Adipose tissue (tissue), 3 donors: ENCODE data around the gene TCHHL1. TPM values are rescaled to one million over a fixed set of nuclear protein-coding genes. Genes with fewer than 3 reads are reported as not detected.

ENCODE experiments used
- H3K27ac ChIP-seq: one replicate; pipeline ENCODE4 v1.5.1; 2013; ENCODE audit warnings: low read depth, low read length
- WGBS, 3 donors: extraction: QIAGEN DNeasy Blood & Tissue Kit; methylation state at CpG; one replicate each; pipeline ENCODE4 v1.1.7; 2013; 5-methylcytosine and 5-hydroxymethylcytosine counted together
- polyA plus RNA-seq, 3 donors: library from polyadenylated mRNA; stranded (reverse); fragments of 200-250 nt; gene quantifications; one replicate each; pipeline ENCODE4 v1.2.3, GENCODE V29; 2013
- donor health status: healthy with polysubstance abuse.
- donor health status: Bipolar disorder and iron deficiency.
- donor health status: healthy.

Gene TCHHL1
- not detected for polyA plus RNA-seq

DNA sequence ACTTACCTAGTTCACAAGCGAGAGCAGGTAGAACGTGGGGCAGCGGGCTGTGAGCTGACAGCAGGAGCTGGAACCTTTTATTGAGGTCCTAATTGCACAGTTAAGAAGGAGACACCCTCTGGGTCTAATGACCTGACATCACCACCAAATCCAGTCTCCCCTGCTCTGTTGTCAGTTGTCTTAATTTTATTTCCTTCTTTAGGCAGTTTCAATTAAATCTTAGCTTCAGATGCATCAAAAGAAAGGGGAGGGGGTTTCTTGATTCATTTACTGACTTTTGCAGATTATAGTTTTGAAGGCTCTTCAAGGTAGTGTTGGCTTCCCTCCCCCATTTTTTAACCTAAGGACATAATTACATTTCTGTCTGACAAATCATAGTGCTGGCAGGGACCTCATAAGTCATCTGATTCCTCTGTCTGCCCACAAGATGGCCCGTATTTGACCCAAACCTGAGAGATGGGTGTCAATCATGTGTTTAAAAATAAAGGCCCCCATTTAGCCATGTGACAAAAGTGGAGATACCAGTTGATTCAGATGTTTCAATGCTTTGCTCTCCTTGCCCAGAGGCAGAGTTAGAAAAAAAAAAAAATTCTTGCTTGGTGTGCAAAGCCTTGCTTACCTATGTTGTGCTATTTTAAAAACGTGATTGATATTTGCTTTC is at the start of gene TCHHL1:
Gene TCHHL1, minus strand, starts transcription at position 51 of the 661 bp plus-strand sequence. CDS start 921 bp downstream, outside the sequence.
- 59 to 80% (median 65%) methylated on average over 5 of the region's 5 CpGs for WGBS, 3 donors
- H3K27ac ChIP-seq = no peak within 1 kb of the TSS

DNA sequence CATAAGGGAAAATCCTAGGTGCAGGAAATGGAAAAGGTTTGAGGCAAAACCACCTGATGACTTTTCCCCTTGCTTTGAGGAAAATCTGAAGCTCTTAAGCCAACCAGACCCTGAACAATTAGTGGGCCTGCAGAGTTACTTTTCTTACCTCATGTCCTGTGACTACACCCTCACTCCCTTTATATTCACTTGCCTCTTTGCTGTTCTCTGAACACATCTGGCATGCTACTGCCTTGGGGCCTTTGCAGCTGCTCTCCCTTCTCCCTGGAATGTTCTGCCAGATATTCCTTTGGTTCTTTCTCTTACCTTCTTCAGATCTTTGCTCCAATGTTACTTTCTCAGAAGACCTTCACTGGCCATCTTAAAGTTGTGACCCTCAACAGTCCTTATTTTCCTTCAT is 48.4 kb upstream of the TCHHL1 start:
- H3K27ac ChIP-seq = no peak overlapping the region

DNA sequence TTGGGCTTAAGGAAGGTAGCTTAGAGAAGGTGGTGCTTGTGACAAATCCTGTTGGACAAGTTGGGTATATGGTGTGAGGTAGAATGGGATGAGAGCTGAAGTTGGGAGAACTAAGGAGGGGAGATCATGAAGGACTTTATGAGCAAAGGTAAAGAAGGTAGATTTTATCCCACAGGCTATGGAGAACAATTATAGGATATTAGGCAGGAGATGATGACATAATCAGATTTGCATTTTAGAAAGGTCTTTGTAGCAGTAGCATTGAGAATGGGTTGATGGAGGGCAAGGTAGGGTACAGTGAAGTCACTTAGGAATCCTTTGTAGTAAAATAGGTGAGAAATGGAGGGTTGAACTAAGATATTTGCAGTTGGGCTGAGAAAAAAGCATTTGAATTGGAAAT is 41.3 kb upstream of the TCHHL1 start:
- H3K27ac ChIP-seq = no peak overlapping the region

DNA sequence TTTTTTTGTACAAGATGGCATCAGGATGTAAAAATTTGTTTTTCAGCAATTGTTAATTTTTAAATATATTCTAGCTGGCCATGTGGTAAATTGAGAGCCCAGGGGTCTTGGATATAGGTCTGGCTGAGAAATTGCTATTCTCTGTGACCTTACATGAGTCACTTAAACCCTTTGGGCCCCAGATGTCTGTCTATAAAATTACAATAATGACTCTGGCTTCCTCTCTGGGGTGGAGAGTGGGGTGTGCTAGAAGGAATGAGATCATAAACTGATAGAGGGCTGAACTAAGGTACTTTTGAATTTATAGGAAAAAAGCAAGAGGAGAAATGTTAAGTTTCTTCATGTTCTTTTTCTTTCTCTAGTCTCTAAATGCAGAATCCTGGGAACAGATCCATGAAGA is 38.8 kb upstream of the TCHHL1 start:
- H3K27ac ChIP-seq = no peak overlapping the region

DNA sequence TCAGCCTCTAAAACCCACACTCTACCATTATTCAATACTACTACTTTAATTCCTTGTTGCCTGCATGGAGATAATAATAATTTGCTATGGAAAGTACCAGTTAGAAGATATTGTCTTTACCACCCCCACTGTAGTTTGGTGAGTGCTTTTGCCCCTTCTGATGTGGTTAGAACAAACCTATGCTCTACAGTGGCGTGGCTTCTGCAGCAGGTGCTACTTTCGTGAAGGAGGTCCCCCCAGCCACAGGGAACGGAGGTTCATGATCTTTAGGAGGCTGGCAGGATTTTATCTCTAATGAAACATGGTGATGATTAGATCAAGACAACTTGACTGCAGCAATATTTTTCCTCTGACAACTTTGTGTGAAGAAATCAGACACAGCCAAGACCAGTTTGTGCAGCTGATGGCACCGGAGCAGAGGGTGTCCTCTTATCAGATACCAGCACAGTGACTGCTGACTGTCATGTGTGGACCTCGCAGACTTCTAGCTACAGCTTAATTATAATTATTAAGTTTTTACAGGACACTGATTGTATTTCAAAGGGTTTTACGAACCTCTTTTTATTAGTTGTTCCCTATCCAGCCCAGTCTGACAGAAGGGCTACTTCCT is 37.1 kb upstream of the TCHHL1 start:
- WGBS, 3 donors = 67 to 78% (median 68%) methylated on average over 6 of the region's 6 CpGs
- no peak overlapping the region for H3K27ac ChIP-seq

DNA sequence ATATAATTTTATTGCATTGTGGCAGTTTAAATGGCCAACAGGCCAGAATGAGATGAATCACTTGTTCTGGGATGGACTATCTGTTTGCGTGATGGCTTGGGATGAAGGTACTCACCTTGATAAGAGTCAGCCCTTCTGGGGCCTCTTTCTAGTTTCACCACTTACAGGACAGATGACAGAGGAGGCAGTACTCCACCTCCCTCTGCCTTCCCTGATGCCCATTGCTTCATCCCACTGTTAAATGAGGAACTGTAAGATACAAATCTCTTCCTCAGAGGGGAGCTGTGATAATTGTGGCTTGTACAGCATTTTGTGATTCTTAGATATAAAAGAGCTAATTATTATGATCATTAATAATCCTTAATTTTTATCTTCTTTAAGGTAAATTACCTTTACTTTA is 30.1 kb upstream of the TCHHL1 start:
- H3K27ac ChIP-seq = no peak overlapping the region
- 73 to 100% (median 95%) methylated on average over 1 of the region's 1 CpG for WGBS, 3 donors

DNA sequence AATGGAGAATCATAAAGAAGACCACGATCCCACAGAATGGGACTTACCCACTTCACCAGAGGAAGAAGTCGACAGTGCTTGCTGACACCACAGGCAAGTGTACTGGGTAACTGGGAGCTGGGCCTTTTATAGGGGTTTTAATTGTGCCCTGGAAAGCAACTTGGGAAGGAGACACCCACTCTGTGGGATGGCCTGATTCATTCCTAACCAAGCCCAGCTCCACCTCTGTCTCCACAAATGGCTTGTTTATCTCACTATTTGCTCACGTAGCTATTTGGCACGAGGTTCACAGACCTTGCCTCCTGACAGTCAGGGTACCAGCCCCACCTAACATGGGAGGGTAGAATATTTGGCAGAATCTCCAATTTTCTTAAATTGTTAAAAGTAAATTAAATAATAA is 26.5 kb upstream of the TCHHL1 start, which contains the start of gene TCHH:
Gene TCHH, minus strand, starts transcription at position 101 of the 400 bp plus-strand sequence. CDS start 1,364 bp downstream, outside the sequence.
- H3K27ac ChIP-seq = no peak within 1 kb of the TSS
- 45 to 53% (median 50%) methylated on average over 4 of the region's 4 CpGs for WGBS, 3 donors

DNA sequence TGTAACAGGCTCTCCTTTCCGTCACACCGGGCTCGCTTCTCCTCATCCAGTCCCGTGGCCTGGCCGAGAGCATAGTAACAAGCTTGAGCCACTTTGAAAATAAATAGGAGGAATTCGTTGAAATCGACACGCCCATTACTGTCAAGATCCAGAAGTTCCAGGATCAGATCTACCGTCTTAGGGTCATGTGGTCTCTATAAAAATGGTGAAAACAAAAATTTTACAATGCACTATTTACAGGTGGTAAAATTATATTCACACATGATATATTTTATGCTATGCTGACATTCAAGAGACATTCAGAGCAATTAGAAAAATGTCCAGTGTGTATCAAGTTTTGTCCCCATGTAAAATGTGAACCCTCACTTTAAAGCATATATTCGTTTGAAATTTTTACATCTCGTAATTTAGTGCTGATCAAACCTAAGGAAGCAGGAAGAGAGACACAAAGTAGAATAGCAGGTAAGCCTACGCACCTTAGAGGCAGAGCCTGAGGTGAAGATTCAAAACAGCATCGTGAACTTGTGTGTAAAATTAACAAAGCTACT is 24.1 kb upstream of the TCHHL1 start:
- no peak overlapping the region for H3K27ac ChIP-seq
- 21 to 24% (median 22%) methylated on average over 13 of the region's 13 CpGs for WGBS, 3 donors

DNA sequence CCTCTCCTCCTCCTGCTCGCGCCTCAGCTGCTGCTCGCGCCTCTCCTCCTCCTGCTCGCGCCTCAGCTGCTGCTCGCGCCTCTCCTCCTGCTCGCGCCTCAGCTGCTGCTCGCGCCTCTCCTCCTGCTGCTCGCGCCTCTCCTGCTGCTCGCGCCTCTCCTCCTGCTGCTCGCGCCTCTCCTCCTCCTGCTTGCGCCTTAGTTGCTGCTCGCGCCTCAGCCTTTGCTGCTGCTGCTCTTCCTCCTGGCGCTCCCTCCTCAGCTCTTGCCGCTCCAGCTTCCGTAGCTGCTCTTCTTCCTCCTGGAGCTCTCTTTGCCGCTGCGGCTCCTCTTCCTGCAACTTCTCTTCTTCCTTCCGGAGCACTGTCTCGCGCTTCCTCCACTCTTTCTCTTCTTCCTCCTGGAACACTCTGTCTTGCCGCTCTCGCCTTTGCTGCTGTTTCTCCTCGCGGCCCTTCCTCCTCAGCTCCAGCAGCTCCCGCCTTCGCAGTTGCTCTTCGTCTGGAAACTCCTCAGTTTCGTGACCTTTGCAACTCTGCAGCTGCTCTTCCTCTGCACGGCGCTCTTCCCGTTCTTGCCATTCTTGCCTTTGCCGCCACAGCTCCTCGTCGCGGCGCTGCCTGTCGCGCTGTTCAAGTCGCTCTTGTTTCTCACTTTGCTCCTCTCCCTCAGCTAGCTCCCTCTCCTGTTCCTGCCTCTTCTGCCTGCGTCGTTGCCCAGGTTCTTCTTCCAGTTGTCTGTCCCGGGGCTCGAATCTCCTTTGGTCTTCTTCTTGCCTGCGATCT is 23.4 kb upstream of the TCHHL1 start:
- 2 to 3% (median 3%) methylated on average over 45 to 53 of the region's 53 CpGs for WGBS, 3 donors
- no peak overlapping the region for H3K27ac ChIP-seq

DNA sequence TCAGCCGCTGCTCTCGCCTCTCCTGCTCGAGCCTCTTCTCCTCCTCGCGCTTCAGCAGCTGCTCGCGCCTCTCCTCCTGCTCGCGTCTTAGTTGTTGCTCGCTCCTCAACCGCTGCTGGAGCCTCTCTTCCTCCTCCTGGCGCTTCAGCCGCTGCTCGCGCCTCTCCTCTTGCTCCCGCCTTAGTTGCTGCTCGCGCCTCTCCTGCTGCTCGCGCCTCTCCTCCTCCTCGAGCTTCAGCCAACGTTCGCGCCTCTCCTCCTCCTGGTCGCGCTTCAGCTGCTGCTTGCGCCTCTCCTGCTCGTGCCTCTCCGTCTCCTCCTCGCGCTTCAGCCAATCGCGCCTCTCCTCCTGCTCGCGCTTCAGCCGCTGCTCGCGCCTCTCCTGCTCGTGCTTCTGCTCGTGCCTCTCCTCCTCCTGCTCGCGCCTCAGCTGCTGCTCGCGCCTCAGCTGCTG is 22.7 kb upstream of the TCHHL1 start:
- 1 to 2% (median 1%) methylated on average over 40 to 44 of the region's 44 CpGs for WGBS, 3 donors
- H3K27ac ChIP-seq = no peak overlapping the region

DNA sequence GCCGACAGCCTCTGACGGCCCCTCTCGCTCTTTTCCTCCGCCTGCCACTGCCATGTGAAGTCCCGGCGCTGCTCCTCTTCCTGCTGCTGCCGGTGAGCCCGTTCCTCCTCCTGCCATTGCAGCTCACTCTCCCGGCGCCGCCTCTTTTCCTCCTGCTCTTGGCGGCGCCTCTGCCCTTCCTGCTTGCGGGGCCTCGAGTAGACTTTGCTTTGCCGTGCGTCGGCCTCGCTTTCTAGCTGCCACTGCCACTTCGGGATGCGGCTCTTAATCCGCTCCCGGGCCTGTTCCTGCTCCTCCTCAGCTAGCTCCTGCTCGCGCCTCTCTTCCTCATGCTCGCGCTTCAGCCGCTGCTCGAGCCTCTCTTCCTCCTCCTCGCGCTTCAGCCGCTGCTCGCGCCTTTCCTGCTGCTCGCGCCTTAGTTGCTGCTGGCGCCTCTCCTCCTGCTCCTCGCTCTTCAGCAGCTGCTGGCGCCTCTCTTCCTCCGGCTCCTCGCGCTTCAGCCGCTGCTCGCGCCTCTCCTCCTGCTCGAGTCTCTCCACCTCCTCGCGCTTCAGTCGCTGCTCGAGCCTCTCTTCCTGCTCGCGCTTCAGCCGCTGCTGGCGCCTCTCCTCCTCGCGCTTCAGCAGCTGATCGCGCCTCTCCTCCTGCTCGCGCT is 22.1 kb upstream of the TCHHL1 start:
- no peak overlapping the region for H3K27ac ChIP-seq
- WGBS, 3 donors = 1% methylated on average over 59 to 60 of the region's 60 CpGs

DNA sequence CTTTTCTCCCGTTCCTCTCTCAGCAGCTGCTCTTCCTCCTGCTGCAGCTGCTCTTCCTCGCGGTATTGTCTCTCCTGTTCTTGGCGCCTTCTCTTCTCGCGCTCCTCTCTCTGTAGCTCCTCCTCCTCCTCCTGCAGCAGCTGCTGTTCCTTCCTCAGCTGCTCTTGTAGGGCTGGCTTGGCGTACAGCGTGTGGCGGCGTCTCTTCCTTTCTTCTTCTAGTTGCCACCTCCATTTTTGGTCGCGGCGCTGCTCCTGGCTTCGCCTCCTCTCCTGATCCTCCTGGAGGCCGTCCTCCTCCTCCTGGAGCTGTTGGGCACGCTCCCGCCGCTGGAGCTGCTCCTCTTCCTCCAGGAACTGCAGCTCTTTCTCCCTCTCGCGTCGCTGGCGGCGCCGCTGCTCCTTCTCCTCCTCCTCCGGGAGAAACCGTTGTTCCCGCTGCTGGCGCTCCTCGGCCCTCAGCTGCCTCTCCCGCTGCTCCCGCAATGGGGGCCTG is 21.5 kb upstream of the TCHHL1 start:
- H3K27ac ChIP-seq = no peak overlapping the region

DNA sequence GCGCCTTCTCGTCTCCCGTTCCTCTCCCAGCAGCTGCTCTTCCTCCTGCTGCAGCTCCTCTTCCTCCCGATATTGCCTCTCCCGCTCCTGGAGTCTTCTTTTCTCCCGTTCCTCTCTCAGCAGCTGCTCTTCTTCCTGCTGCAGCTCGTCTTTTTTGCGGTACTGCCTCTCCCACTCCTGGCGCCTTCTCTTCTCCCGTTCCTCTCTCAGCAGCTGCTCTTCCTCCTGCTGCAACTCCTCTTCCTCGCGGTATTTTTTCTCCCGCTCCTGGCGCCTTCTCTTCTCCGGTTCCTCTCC is 21.1 kb upstream of the TCHHL1 start:
- WGBS, 3 donors = 5 to 11% (median 6%) methylated on average over 15 of the region's 15 CpGs
- H3K27ac ChIP-seq = no peak overlapping the region

More for the DNA sequence above, 21.5 kb upstream of the TCHHL1 start:
- WGBS, 3 donors = 2 to 4% (median 2%) methylated on average over 26 to 31 of the region's 31 CpGs

DNA sequence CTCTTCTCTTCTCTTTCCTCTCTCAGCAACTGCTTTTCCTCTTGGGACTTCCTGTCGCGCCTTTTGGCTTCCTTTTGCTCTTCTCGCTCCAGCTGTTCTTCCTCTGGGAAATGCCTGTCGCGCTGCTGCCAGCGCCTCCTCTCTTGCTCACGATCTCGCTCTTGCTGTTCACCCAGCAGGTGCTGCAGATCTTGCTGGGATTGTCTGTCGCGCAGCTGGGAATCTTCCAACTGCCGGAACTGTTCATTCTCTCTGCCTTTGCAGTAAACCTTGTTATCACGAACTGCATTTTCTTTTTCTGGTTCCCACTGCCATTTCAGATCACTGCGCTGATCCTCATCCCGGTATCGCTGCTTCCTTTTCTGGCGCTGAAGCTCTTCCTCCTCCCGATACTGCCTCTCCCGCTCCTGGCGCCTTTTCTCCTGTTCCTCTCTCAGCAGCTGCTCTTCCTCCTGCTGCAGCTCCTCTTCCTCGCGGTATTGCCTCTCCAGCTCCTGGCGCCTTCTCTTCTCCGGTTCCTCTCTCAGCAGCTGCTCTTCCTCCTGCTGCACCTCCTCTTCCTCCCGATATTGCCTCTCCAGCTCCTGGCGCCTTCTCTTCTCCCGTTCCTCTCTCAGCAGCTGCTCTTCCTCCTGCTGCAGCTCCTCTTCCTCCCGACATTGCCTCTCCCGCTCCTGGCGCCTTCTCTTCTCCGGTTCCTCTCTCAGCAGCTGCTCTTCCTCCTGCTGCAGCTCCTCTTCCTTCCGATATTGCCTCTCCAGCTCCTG is 20.6 kb upstream of the TCHHL1 start:
- WGBS, 3 donors = 8 to 10% (median 9%) methylated on average over 31 of the region's 31 CpGs
- H3K27ac ChIP-seq = no peak overlapping the region

DNA sequence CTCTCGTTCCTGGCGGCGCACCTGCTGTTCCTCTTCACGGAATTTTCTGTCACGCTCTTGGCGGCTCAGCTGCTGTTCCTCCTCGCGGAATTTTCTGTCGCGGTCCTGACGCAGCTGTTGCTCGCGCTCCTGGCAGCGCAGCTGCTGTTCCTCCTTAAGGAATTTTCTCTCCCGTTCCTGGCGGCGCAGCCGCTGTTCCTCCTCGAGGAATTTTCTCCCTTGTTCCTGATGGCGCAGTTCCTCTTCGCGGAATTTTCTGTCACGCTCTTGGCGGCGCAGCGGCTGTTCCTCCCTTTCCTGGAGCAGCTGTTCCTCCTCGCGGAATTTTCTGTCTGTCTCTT is 20.0 kb upstream of the TCHHL1 start:
- H3K27ac ChIP-seq = no peak overlapping the region
- WGBS, 3 donors = 14 to 16% (median 14%) methylated on average over 28 of the region's 28 CpGs

DNA sequence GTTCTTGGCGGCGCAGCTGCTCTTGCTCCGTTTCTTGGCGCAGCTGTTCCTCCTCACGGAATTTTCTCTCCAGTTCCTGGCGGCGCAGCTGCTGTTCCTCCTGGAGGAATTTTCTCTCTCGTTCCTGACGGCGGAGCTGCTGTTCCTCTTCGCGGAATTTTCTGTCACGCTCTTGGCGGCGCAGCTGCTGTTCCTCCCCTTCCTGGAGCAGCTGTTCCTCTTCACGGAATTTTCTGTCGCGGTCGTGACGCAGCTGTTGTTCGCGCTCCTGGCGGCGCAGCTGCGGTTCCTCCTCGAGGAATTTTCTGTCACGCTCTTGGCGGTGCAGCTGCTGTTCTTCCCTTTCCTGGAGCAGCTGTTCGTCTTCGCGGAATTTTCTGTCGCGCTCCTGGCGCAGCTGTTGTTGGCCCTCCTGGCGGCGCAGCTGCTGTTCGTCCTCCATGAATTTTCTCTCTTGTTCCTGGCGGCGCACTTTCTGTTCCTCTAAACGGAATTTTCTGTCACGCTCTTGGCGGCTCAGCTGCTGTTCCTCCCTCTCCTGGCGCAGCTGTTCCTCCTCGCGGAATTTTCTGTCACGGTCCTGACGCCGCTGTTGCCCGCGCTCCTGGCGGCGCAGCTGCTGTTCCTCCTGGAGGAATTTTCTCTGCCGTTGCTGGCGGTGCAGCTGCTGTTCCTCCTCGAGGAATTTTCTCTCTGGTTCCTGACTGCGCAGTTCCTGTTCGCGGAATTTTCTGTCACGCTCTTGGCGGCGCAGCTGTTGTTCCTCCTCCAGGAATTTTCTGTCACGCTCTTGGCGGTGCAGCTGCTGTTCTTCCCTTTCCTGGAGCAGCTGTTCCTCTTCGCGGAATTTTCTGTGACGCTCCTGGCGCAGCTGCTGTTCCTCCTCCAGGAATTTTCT is 19.4 kb upstream of the TCHHL1 start:
- H3K27ac ChIP-seq = no peak overlapping the region

More for the DNA sequence above, 19.4 kb upstream of the TCHHL1 start:
- 10 to 11% (median 11%) methylated on average over 67 of the region's 67 CpGs for WGBS, 3 donors
